A673 (cell line): ENCODE data around the gene MAEA.

Experiments
- EZH2 ChIP-seq: fragments of 200-600 bp; sonication (generic); IDR thresholded peaks from 2 replicates; pipeline ENCODE4 v1.6.1; 2017; ENCODE audit warnings: borderline replicate concordance, low read depth, mild to moderate bottlenecking, mixed read lengths, antibody characterized with exemption, low read length; ENCODE audit not compliant: poor library complexity, severe bottlenecking
- TF ChIP-seq, protein P1 (sequence below): fragments of 300-800, 200-600 bp; sonication (generic); conservative IDR thresholded peaks from 2 replicates; pipeline ENCODE4 v1.5.1; 2017; ENCODE audit warnings: low read depth, mild to moderate bottlenecking, antibody characterized with exemption, low read length, moderate library complexity, mixed read lengths

- TF ChIP-seq, protein P1, sequence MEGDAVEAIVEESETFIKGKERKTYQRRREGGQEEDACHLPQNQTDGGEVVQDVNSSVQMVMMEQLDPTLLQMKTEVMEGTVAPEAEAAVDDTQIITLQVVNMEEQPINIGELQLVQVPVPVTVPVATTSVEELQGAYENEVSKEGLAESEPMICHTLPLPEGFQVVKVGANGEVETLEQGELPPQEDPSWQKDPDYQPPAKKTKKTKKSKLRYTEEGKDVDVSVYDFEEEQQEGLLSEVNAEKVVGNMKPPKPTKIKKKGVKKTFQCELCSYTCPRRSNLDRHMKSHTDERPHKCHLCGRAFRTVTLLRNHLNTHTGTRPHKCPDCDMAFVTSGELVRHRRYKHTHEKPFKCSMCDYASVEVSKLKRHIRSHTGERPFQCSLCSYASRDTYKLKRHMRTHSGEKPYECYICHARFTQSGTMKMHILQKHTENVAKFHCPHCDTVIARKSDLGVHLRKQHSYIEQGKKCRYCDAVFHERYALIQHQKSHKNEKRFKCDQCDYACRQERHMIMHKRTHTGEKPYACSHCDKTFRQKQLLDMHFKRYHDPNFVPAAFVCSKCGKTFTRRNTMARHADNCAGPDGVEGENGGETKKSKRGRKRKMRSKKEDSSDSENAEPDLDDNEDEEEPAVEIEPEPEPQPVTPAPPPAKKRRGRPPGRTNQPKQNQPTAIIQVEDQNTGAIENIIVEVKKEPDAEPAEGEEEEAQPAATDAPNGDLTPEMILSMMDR, result peak; percentile 92
- TF ChIP-seq EZH2, result no peak
Observed at GRCh38 chr4:1351854-1352566, 62.3 kb downstream of the MAEA start.
